Thyroid gland (tissue), 4 donors: ENCODE data around the gene PNKD. TPM values are rescaled to one million over a fixed set of nuclear protein-coding genes. Genes with fewer than 3 reads are reported as not detected.

ENCODE experiments used
- DNase-seq, 2 donors: peaks; one replicate each; pipeline ENCODE4 v3.0.0-alpha.2; 2019
- H3K27ac ChIP-seq, 3 donors: fragments of 200-600 bp; sonication (generic); 1 replicate in 2 of 3; 2 replicates in 1 of 3; pipeline ENCODE4 v1.5.1; 2016 to 2019; ENCODE audit warnings: mild to moderate bottlenecking in 1 of 3, moderate library complexity in 1 of 3
- H3K27me3 ChIP-seq: fragments of 200-600 bp; sonication (generic); one replicate; pipeline ENCODE4 v1.5.1; 2019
- H3K36me3 ChIP-seq, 2 donors: fragments of 200-600 bp; sonication (generic); one replicate each; pipeline ENCODE4 v1.5.1; 2016 to 2019
- H3K4me1 ChIP-seq, 2 donors: fragments of 200-600 bp; sonication (generic); one replicate each; pipeline ENCODE4 v1.5.1; 2017 to 2019
- H3K4me3 ChIP-seq, 3 donors: fragments of 200-600 bp; sonication (generic); replicated peaks in 1 of 3; 1 replicate in 2 of 3; 2 replicates in 1 of 3; pipeline ENCODE4 v1.5.1; 2016; ENCODE audit warnings: mild to moderate bottlenecking in 1 of 3
- H3K9me3 ChIP-seq: fragments of 200-600 bp; sonication (generic); one replicate; pipeline ENCODE4 v1.5.1; 2017
- CTCF ChIP-seq, 6 experiments: fragments of 200-600 bp in 3 of 6; fragments of 450-650 bp in 3 of 6; sonication (generic) in 3 of 6; IDR thresholded peaks; one replicate each; pipeline ENCODE4 v1.5.1; 2016 to 2019; ENCODE audit warnings: antibody characterized with exemption in 6 of 6, mild to moderate bottlenecking in 2 of 6, inconsistent platforms in 1 of 6, moderate library complexity in 1 of 6
- POLR2A ChIP-seq, 2 donors: fragments of 450-650 bp; IDR thresholded peaks; one replicate each; pipeline ENCODE4 v1.6.1; 2017; ENCODE audit warnings: antibody characterized with exemption in 2 of 2, mild to moderate bottlenecking in 2 of 2, moderate library complexity in 1 of 2
- WGBS, 2 donors: methylation state at CpG; one replicate each; pipeline ENCODE4 v1.1.5; 2017; 5-methylcytosine and 5-hydroxymethylcytosine counted together
- intact Hi-C: fragments of 100-400 bp; cut with DNase I; formaldehyde crosslinking; loops from one replicate; pipeline ENCODE4 v1.15.1; 2023
- total RNA-seq, 4 donors: library from RNA; depleted of rRNA; stranded (reverse); fragments of >200 nt; gene quantifications; one replicate each; pipeline ENCODE4 v1.2.3, GENCODE V29; 2016

PNKD gene
- total RNA-seq, 4 donors from 2014 or later, result 57.0 to 110 (median 81.8) TPM

- Histone ChIP-seq H3K27me3 (no peaks in the 10 kb centered on the region), H3K9me3 (no peaks in the 10 kb centered on the region), H3K36me3 (no peaks in the 10 kb centered on the region), H3K4me3 (no peak overlapping the region), H3K4me1 (peaks cover 29 to 51% of the 10 kb centered on the region in 2 donors), H3K27ac (peak overlapping the region; percentile 45 to 100 (median 97))
- intact Hi-C loops, result no loop called here
- WGBS, 2 donors, result 60 to 71% methylated on average over 11 of the region's 11 CpGs
- TF ChIP-seq POLR2A (IDR thresholded peaks at IDR 0.05) (no peak), CTCF (IDR thresholded peaks at IDR 0.05) (no peak)
- DNase-seq, result peak; percentile 59 to 63
Measured at GRCh38 chr2:218370410-218371063, 100.2 kb downstream of the PNKD start.

GRCh38 chr2:218371983-218372350 is 101.6 kb downstream of the PNKD start:
- H3K9me3 ChIP-seq, result no peaks in the 10 kb centered on the region
- DNase-seq, result no peak
- peaks cover 26 to 42% of the 10 kb centered on the region in 2 donors for H3K4me1 ChIP-seq
- intact Hi-C loops, result no loop called here
- TF ChIP-seq POLR2A (IDR thresholded peaks at IDR 0.05) (no peak), CTCF (IDR thresholded peaks at IDR 0.05) (no peak)
- no peak overlapping the region for H3K4me3 ChIP-seq
- H3K27me3 ChIP-seq, result no peaks in the 10 kb centered on the region
- H3K27ac ChIP-seq, result peak overlapping the region in 2 of 3 donors; percentile 97 to 100
- no peaks in the 10 kb centered on the region for H3K36me3 ChIP-seq

- Histone ChIP-seq H3K27ac (no peak overlapping the region), H3K36me3 (no peaks in the 10 kb centered on the region), H3K4me3 (no peak overlapping the region), H3K27me3 (no peaks in the 10 kb centered on the region), H3K4me1 (peaks cover 7 to 23% of the 10 kb centered on the region in 2 donors), H3K9me3 (no peaks in the 10 kb centered on the region)
- WGBS, 2 donors, result 81 to 84% methylated on average over 4 of the region's 4 CpGs
- intact Hi-C loops, result no loop called here
- DNase-seq, result no peak
- TF ChIP-seq POLR2A (IDR thresholded peaks at IDR 0.05) (no peak), CTCF (IDR thresholded peaks at IDR 0.05) (no peak)
Measured at GRCh38 chr2:218374795-218375194, 104.5 kb downstream of the PNKD start.

- no peak overlapping the region for H3K27ac ChIP-seq
- TF ChIP-seq POLR2A (IDR thresholded peaks at IDR 0.05), result no peak
- no peak for TF ChIP-seq CTCF (IDR thresholded peaks at IDR 0.05)
- intact Hi-C loops, result no loop called here
- H3K27me3 ChIP-seq, result no peaks in the 10 kb centered on the region
- no peaks in the 10 kb centered on the region for H3K9me3 ChIP-seq
- peaks cover 4 to 20% of the 10 kb centered on the region in 2 donors for H3K4me1 ChIP-seq
- DNase-seq, result no peak
- 56 to 62% methylated on average over 2 of the region's 2 CpGs for WGBS, 2 donors
- H3K4me3 ChIP-seq, result no peak overlapping the region
- no peaks in the 10 kb centered on the region for H3K36me3 ChIP-seq
Measured at GRCh38 chr2:218375212-218375611, 104.9 kb downstream of the PNKD start.

- no peaks in the 10 kb centered on the region for H3K27me3 ChIP-seq
- no peaks in the 10 kb centered on the region for H3K9me3 ChIP-seq
- TF ChIP-seq POLR2A (IDR thresholded peaks at IDR 0.05), result no peak
- intact Hi-C loops, result no loop called here
- no peak overlapping the region for H3K27ac ChIP-seq
- WGBS, 2 donors, result 87 to 91% methylated on average over 5 of the region's 5 CpGs
- H3K4me1 ChIP-seq, result peaks cover 14 to 21% of the 10 kb centered on the region in 2 donors
- no peaks in the 10 kb centered on the region for H3K36me3 ChIP-seq
- DNase-seq, result no peak
- no peak overlapping the region for H3K4me3 ChIP-seq
Measured at GRCh38 chr2:218378053-218378452, 107.7 kb downstream of the PNKD start.
